NT2/D1 (cell line): ENCODE results near the gene RHBDL2.
"Not testable (repeated sequence)": the region's sequence is repeated elsewhere in the genome, so short reads cannot be mapped to it uniquely, and the experiment has no call there.

Experiments
- DNase-seq: peaks from one replicate; pipeline ENCODE4 v3.0.0-alpha.2; 2011; ENCODE audit warnings: low read depth, low spot score
- H3K27me3 ChIP-seq: 2 replicates; pipeline ENCODE4 v1.6.0; 2011; ENCODE audit warnings: mild to moderate bottlenecking; ENCODE audit not compliant: insufficient read length, insufficient read depth
- H3K36me3 ChIP-seq: 2 replicates; pipeline ENCODE4 v1.6.1; 2011; ENCODE audit warnings: mild to moderate bottlenecking, low read length, mixed read lengths; ENCODE audit not compliant: insufficient read depth, insufficient read length
- H3K4me1 ChIP-seq: 2 replicates; pipeline ENCODE4 v1.5.1; 2011; ENCODE audit not compliant: insufficient read depth, insufficient read length
- H3K4me3 ChIP-seq: 2 replicates; pipeline ENCODE4 v1.5.1; 2011; ENCODE audit warnings: low read depth; ENCODE audit not compliant: insufficient read length
- H3K9ac ChIP-seq: 2 replicates; pipeline ENCODE4 v1.6.0; 2011; ENCODE audit warnings: low read depth; ENCODE audit not compliant: insufficient read length
- H3K9me3 ChIP-seq: 2 replicates; pipeline ENCODE4 v1.5.1; 2011; ENCODE audit warnings: mild to moderate bottlenecking, low read length; ENCODE audit not compliant: insufficient read depth
- SUZ12 ChIP-seq: IDR thresholded peaks from 2 replicates; pipeline ENCODE4 v1.6.1; 2011; ENCODE audit not compliant: insufficient read length, insufficient read depth; ENCODE audit errors: extremely low read depth
- YY1 ChIP-seq: IDR thresholded peaks from 2 replicates; pipeline ENCODE4 v1.6.1; 2011; ENCODE audit not compliant: insufficient read length, insufficient read depth
- ZNF274 ChIP-seq: IDR thresholded peaks from 2 replicates; pipeline ENCODE4 v1.6.1; 2011; ENCODE audit warnings: mild to moderate bottlenecking, low read depth, low read length

RHBDL2 gene

DNA sequence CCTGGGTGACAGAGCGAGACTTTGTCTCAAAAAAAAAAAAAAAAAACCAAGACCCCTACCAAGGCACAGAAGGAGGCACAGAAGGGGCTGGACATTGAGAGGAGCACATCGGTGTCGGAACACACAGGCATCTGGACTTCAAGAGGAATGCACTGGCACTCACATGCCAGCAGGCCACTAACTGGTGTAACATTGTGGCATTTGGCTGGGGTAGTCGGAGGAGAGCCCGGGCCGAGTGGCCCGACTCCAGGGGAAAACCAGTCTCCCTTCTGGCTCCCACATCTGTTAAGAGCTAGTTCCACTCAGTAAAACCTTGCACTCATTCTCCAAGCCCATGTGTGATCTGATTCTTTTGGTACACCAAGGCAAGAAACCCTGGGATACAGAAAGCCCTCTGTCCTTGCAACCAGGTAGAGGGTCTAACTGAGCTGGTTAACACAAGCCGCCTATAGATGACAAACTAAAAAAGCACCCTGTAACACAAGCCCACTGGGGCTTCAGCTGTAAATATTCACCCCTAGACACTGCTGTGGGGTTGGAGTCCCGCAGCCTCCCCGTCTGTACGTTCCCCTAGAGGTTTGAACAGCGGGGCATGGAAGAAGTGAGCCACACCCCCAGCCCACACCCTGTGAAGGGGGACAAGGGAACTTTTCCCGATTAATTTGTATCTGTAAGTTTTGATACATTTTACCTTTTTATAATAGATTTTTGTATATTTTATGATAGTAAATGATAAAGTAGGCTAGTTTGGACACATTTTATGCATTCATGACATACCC, 32.2 kb upstream of the RHBDL2 start:
- TF ChIP-seq ZNF274, result no peak

GRCh38 chr1:38973145-38973544, 31.5 kb upstream of the RHBDL2 start:
- H3K36me3 ChIP-seq, H3K4me1 ChIP-seq, H3K27me3 ChIP-seq, DNase-seq, H3K9ac ChIP-seq, H3K4me3 ChIP-seq, H3K9me3 ChIP-seq: not testable (repeated sequence)

More for the DNA sequence above, 32.2 kb upstream of the RHBDL2 start:
- Histone ChIP-seq H3K27me3 (no peaks in the 10 kb centered on the region), H3K36me3 (no peaks in the 10 kb centered on the region), H3K9ac (no peak overlapping the region), H3K4me1 (no peaks in the 10 kb centered on the region), H3K4me3 (no peak overlapping the region), H3K9me3 (peaks cover 14% of the 10 kb centered on the region)
- no peak for DNase-seq

DNA sequence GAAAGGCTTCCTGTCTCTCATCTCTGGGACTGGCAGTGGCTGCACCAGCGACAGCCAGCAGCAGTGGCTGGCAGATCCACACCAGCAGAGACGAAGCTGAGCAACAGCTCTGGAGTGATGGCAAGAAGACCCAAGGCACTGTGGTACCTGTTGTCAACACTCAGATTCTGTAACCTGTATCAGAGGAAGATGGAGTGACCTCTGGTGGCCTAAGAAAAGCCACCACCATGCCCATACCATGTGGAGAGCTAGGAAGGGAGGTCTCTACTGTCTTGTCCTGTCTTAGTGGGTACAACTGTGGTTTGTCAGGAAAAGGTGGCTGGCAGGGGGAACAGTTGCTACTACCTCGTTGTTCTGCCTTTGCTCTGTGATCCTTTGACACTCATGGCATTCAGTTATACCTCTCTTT, 22.5 kb upstream of the RHBDL2 start:
- DNase-seq, result no peak

GRCh38 chr1:38962560-38962959, 20.9 kb upstream of the RHBDL2 start:
- DNase-seq, result no peak
- Histone ChIP-seq H3K36me3 (no peaks in the 10 kb centered on the region), H3K4me3 (no peak overlapping the region), H3K9me3 (no peaks in the 10 kb centered on the region), H3K4me1 (peaks cover 5% of the 10 kb centered on the region), H3K27me3 (no peaks in the 10 kb centered on the region), H3K9ac (no peak overlapping the region)
- TF ChIP-seq YY1, result no peak
- TF ChIP-seq SUZ12, result no peak
- TF ChIP-seq ZNF274, result no peak

More for the DNA sequence above, 22.5 kb upstream of the RHBDL2 start:
- Histone ChIP-seq H3K9me3 (no peaks in the 10 kb centered on the region), H3K4me1 (no peaks in the 10 kb centered on the region), H3K9ac (no peak overlapping the region), H3K36me3 (no peaks in the 10 kb centered on the region), H3K27me3 (no peaks in the 10 kb centered on the region), H3K4me3 (no peak overlapping the region)
- TF ChIP-seq SUZ12, result no peak
- TF ChIP-seq ZNF274, result no peak
- no peak for TF ChIP-seq YY1

DNA sequence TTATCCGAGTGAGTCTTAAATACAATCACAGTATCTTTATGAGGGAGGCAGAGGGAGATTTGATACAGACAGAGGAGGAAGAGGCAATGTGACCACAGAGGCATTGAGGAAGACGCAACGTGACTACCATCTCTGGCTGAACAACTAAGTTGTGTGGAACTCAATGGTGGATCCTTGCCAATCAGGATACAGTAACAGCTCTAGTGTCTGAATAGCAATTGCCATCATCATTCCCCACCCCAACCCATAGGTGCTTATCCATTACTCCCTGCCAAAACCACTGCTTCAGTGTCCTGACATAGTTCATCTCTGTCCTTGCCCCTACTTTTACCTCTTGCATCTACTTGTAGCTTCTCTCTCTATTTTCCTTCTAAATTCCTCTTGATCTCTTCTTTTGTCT, 20.5 kb upstream of the RHBDL2 start:
- H3K4me1 ChIP-seq, result peaks cover 5% of the 10 kb centered on the region
- DNase-seq, result no peak
- H3K36me3 ChIP-seq, result no peaks in the 10 kb centered on the region
- H3K9me3 ChIP-seq, result no peaks in the 10 kb centered on the region
- no peak overlapping the region for H3K9ac ChIP-seq
- no peak for TF ChIP-seq YY1
- TF ChIP-seq ZNF274, result no peak
- no peak for TF ChIP-seq SUZ12
- no peaks in the 10 kb centered on the region for H3K27me3 ChIP-seq
- H3K4me3 ChIP-seq, result no peak overlapping the region

DNA sequence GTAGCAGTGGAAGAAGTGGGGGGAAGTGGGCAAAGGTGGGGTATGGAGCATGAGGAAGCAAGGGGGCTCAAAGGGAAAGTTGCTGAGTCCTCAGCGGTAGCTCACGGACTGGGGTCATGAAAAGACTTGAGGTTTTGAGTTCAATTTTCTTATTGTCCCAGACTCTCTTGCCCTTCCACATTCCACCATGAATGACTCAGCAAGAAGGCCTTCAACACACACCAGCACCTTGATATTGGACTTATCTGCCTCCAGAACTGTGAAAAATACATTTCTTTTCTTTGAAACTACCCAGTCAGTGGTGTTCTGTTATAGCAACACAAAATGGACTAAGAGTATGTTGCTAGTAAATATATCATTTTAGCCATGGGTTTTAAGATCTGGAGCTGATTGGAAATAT, 17.3 kb upstream of the RHBDL2 start:
- DNase-seq, result no peak
- Histone ChIP-seq H3K9ac (no peak overlapping the region), H3K4me3 (no peak overlapping the region), H3K27me3 (no peaks in the 10 kb centered on the region), H3K4me1 (peaks cover 5% of the 10 kb centered on the region), H3K36me3 (no peaks in the 10 kb centered on the region), H3K9me3 (peaks cover 8% of the 10 kb centered on the region)
- TF ChIP-seq YY1, result no peak
- TF ChIP-seq SUZ12, result no peak
- no peak for TF ChIP-seq ZNF274

GRCh38 chr1:38953433-38953860, 11.8 kb upstream of the RHBDL2 start:
- H3K27me3 ChIP-seq, result no peaks in the 10 kb centered on the region
- H3K9me3 ChIP-seq, result peaks cover 12% of the 10 kb centered on the region
- no peak for TF ChIP-seq YY1
- no peak for TF ChIP-seq ZNF274
- no peak for TF ChIP-seq SUZ12
- H3K4me1 ChIP-seq, result no peaks in the 10 kb centered on the region
- no peaks in the 10 kb centered on the region for H3K36me3 ChIP-seq
- H3K4me3 ChIP-seq, result no peak overlapping the region
- no peak overlapping the region for H3K9ac ChIP-seq
- DNase-seq, result peak; percentile 81

DNA sequence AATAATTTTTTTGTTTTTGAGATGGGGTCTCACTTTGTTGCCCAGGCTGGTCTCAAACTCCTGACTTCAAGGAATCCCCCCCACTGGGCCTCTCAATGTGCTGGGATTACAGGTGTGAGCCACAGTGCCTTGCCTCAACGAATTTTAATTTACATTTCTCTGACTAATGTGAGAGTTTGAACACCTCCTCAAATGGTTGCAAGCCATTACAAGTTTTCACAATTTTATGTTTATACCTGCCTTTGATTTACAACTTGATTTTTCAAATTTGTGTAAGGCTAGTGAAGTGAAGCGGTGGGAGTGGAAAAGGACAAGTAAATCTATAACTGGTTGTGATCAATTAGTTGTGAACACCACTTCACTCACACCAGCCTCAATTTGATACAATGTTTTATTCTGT, 8.9 kb upstream of the RHBDL2 start:
- DNase-seq, result no peak
- H3K36me3 ChIP-seq, result no peaks in the 10 kb centered on the region
- no peak for TF ChIP-seq ZNF274
- no peak for TF ChIP-seq YY1
- TF ChIP-seq SUZ12, result no peak

More for the DNA sequence above, 8.9 kb upstream of the RHBDL2 start:
- no peak overlapping the region for H3K9ac ChIP-seq
- peaks cover 2% of the 10 kb centered on the region for H3K4me1 ChIP-seq
- peaks cover 23% of the 10 kb centered on the region for H3K9me3 ChIP-seq
- no peaks in the 10 kb centered on the region for H3K27me3 ChIP-seq
- no peak overlapping the region for H3K4me3 ChIP-seq
